Suprapubic skin (tissue), 4 donors: ENCODE measurements around the gene TEC.

Source experiments
- POLR2A ChIP-seq, 2 donors: fragments of 450-650 bp; IDR thresholded peaks; one replicate each; pipeline ENCODE4 v1.6.1; 2017; ENCODE audit warnings: antibody characterized with exemption in 2 of 2, mild to moderate bottlenecking in 2 of 2, moderate library complexity in 2 of 2
- POLR2AphosphoS5 ChIP-seq, 3 donors: sonication (generic); formaldehyde crosslinking; IDR thresholded peaks; one replicate each; pipeline ENCODE4 v1.6.1; 2017; ENCODE audit warnings: antibody characterized with exemption in 3 of 3
- TF ChIP-seq, protein P1 (sequence below), 2 donors: fragments of 200-600 bp in 1 of 2; fragments of 450-650 bp in 1 of 2; sonication (generic) in 1 of 2; IDR thresholded peaks; one replicate each; pipeline ENCODE4 v1.5.1; 2016 to 2019; ENCODE audit warnings: antibody characterized with exemption in 2 of 2, mild to moderate bottlenecking in 1 of 2, moderate library complexity in 1 of 2

- TF ChIP-seq, protein P1, sequence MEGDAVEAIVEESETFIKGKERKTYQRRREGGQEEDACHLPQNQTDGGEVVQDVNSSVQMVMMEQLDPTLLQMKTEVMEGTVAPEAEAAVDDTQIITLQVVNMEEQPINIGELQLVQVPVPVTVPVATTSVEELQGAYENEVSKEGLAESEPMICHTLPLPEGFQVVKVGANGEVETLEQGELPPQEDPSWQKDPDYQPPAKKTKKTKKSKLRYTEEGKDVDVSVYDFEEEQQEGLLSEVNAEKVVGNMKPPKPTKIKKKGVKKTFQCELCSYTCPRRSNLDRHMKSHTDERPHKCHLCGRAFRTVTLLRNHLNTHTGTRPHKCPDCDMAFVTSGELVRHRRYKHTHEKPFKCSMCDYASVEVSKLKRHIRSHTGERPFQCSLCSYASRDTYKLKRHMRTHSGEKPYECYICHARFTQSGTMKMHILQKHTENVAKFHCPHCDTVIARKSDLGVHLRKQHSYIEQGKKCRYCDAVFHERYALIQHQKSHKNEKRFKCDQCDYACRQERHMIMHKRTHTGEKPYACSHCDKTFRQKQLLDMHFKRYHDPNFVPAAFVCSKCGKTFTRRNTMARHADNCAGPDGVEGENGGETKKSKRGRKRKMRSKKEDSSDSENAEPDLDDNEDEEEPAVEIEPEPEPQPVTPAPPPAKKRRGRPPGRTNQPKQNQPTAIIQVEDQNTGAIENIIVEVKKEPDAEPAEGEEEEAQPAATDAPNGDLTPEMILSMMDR (IDR thresholded peaks at IDR 0.05): no peak
- TF ChIP-seq POLR2AphosphoS5 (IDR thresholded peaks at IDR 0.05) (no peak), POLR2A (IDR thresholded peaks at IDR 0.05) (no peak)
Measured at GRCh38 chr4:48296365-48296764, 26.7 kb upstream of the TEC start.
